Activated CD4-positive, alpha-beta T cell treated with anti-CD3 and anti-CD28 coated beads, Interleukin-2, amount 50 U/mL, for 48 hours (primary cell): ENCODE measurements around the gene DSCAML1.

Experiments
- DNase-seq, 2 experiments: peaks; one replicate each; pipeline ENCODE4 v3.0.0-alpha.2; 2020

DSCAML1 gene

GRCh38 chr11:117796872-117797529 is at the start of gene DSCAML1:
TSS of gene DSCAML1 (minus strand) at chr11:117797216. CDS start at chr11:117797079, 137 bp downstream.
- peak; percentile 46 to 57 for DNase-seq

GRCh38 chr11:117843666-117844484 is 46.9 kb upstream of the DSCAML1 start:
- peak; percentile 90 to 92 for DNase-seq

GRCh38 chr11:117842131-117842941 is 45.3 kb upstream of the DSCAML1 start:
- DNase-seq = peak in 1 of 2 experiments; percentile 2

DNA sequence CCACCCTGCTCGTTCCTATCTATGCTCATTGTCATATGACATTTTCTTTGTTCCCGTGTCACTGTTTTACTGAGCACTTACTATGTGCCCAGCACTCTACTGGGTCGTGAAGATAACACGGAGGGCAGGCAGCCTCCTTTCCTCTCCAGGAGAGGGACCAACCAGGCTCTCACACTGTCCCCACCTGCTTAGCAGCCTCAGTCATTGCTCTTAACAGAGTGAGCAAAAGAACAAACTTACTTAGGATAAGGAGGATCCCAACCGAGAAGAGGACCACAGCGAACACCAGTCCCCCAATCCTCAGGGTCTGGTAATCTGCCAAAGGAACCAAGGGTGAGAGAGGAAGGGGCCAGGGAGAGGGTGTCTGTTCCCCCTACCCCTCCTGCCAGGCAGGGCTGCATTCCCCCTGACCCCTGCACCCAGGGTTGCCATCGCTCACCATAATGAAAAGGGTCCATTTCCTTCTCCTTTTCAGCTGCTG is 44.6 kb upstream of the DSCAML1 start:
- DNase-seq = peak in 1 of 2 experiments; percentile 1

DNA sequence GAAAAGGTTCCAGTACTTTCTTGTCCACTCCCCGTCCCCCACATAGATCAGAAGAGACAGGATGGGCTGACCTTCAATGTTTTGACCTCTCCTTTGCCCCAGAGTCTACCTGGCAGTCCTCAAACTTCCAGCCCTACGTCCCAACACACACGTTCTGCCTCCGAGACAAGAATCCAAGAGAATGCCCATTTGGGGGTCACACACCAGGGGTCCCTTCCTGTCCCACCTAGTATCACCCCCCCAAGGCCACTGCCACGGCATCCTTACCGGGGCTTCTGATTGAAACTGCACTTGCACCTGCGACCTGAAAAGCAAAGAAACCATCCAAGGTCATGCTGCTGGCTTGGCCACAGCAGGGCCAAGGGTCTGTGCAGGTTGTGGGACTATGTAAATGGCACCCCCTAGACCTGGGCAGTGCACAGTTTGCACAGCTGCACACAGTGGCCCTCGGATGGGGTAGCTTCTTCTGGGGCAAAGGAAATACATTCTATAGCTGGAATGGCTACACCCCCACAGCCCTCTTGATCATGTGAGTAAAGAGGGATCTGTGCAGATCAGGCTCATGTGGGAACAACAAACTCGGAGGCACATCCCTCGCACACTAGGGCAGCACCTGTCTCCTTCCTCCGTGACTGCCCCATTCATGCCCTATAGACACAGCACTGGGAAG is 44.0 kb upstream of the DSCAML1 start:
- peak in 1 of 2 experiments; percentile 1 for DNase-seq

- peak in 1 of 2 experiments; percentile 2 for DNase-seq
These were observed 43.2 kb upstream of the DSCAML1 start for GRCh38 chr11:117839936-117840813.

DNA sequence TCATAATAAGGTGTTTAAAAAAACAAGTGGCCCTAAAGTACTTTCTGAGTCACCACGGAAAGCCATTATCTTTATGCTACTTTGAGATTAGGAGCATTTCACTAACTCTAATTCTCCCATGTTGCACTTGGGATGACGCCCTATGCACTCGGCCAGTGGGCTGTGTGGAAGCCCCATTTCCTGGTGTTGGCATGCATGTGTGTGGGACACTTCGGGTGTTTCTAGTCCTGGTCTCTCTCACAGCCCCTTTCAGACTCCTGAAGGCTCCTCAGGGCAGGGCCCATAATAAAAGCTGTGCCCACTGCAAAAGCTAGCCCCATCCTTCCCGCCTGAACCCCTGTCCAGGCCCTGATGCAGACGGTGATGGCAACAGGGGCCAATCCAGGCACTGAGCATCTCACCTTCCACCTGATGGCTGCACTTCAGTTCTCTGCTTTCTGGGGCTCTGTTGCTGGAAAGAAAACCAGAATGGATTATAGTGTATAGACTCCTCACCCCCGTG is 42.4 kb upstream of the DSCAML1 start:
- DNase-seq = no peak

GRCh38 chr11:117838901-117839300 is 41.9 kb upstream of the DSCAML1 start:
- no peak for DNase-seq

DNA sequence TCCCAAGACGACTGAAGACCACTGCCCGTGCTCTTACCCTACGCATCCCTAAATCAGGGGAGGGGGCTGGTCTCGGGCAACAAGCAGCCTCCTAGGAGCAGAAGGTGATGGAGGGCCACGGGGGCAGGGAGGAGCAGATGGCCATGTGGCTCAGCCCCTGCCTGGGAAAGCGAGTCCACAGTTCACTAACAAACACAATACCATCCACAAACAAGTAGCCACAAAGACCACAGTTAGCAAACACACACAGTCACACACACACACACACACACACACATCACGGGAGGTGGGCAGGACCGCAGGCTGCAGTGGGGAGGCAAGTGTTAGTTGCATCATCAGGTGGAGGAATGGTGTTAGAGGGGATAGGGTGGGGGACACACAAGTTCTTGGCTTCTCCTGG is 40.8 kb upstream of the DSCAML1 start:
- no peak for DNase-seq

- no peak for DNase-seq
These were observed 40.2 kb upstream of the DSCAML1 start for GRCh38 chr11:117837070-117837776.

DNA sequence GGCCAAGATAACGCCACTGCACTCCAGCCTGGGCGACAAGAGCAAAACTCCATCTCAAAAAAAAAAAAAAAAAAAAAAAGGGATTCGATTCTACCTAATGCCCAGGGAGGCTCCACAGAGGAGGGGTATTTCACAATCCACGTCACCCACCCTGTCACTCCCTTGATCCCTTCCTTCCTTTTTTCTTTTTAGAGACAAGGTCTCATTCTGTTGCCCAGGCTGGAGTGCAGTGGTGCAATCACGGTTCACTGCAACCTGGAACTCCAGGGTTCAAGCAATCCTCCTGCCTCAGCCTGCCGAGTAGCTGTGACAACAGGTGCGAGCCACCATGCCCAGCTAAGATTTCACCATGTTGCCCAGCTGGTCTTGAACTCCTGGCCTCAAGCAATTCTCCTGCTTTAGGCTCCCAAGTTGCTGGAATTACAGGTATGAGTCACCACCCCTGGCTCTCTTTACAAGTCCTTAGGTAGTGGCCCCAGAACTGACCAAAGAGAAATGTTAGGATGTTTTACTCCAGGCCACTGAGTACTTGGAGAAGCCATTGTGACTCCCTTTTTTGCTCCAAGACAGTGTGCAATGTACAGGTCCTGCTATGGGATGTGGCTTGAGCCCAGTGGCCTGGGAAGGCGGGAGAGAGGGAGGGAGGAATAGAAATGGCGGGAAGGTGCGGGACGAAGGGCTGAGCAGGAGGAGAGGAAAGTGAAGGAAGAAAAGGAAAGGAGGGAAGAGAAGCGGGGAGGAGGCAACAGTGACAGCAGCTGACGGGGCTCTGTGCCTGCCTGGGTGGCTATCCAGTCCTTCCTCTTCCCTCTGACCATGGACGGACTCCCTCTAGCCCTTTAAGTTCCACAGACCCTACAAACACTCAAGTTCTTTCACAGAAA is 39.3 kb upstream of the DSCAML1 start:
- DNase-seq = no peak

- no peak for DNase-seq
These were observed 38.6 kb upstream of the DSCAML1 start for GRCh38 chr11:117835576-117835975.

GRCh38 chr11:117834838-117835443 is 37.9 kb upstream of the DSCAML1 start:
- no peak for DNase-seq

- DNase-seq = no peak
These were observed 37.2 kb upstream of the DSCAML1 start for GRCh38 chr11:117834068-117834810.

GRCh38 chr11:117833401-117833891 is 36.4 kb upstream of the DSCAML1 start:
- DNase-seq = no peak

- no peak for DNase-seq
These were observed 35.5 kb upstream of the DSCAML1 start for GRCh38 chr11:117832511-117832910.

- no peak for DNase-seq
These were observed 34.8 kb upstream of the DSCAML1 start for GRCh38 chr11:117831661-117832415.
